ENCODE measurements around the gene USP14.

The USP14 gene

DNA sequence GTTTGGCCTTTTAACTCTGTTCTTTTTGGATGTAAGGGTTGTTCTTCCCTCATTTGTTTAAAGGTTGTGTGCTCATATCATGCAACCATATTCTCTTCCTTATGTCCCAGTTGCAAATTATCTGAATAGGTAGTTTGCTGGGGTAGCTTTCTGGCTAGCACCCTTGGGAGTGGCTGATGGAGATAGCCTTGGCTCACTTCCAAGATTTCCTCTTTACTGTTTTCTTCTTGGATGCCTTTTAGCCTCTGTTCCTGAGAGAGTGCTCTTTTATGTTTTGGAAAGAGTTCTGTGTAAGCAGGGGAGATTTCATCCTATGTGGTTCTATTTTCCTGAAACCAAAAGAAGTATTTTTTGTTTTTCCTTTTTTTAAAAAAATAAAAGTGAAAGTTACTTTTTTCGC lies 25.4 kb downstream of the USP14 start (continued):
- TF ChIP-seq, protein P1, sequence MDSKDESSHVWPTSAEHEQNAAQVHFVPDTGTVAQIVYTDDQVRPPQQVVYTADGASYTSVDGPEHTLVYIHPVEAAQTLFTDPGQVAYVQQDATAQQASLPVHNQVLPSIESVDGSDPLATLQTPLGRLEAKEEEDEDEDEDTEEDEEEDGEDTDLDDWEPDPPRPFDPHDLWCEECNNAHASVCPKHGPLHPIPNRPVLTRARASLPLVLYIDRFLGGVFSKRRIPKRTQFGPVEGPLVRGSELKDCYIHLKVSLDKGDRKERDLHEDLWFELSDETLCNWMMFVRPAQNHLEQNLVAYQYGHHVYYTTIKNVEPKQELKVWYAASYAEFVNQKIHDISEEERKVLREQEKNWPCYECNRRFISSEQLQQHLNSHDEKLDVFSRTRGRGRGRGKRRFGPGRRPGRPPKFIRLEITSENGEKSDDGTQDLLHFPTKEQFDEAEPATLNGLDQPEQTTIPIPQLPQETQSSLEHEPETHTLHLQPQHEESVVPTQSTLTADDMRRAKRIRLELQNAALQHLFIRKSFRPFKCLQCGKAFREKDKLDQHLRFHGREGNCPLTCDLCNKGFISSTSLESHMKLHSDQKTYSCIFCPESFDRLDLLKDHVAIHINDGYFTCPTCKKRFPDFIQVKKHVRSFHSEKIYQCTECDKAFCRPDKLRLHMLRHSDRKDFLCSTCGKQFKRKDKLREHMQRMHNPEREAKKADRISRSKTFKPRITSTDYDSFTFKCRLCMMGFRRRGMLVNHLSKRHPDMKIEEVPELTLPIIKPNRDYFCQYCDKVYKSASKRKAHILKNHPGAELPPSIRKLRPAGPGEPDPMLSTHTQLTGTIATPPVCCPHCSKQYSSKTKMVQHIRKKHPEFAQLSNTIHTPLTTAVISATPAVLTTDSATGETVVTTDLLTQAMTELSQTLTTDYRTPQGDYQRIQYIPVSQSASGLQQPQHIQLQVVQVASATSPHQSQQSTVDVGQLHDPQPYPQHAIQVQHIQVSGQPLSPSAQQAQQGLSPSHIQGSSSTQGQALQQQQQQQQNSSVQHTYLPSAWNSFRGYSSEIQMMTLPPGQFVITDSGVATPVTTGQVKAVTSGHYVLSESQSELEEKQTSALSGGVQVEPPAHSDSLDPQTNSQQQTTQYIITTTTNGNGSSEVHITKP (tag by site-specific recombination; IDR thresholded peaks at IDR 0.05), result 0 out of 2 replicates have a peak, but pooled peaks have one; percentile 33
- TF ChIP-seq, protein P2, sequence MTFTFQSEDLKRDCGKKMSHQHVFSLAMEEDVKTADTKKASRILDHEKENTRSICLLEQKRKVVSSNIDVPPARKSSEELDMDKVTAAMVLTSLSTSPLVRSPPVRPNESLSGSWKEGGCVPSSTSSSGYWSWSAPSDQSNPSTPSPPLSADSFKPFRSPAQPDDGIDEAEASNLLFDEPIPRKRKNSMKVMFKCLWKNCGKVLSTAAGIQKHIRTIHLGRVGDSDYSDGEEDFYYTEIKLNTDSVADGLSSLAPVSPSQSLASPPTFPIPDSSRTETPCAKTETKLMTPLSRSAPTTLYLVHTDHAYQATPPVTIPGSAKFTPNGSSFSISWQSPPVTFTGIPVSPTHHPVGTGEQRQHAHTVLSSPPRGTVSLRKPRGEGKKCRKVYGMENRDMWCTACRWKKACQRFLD (tag by site-specific recombination; IDR thresholded peaks at IDR 0.05), result no peak
- TF ChIP-seq, protein P3, sequence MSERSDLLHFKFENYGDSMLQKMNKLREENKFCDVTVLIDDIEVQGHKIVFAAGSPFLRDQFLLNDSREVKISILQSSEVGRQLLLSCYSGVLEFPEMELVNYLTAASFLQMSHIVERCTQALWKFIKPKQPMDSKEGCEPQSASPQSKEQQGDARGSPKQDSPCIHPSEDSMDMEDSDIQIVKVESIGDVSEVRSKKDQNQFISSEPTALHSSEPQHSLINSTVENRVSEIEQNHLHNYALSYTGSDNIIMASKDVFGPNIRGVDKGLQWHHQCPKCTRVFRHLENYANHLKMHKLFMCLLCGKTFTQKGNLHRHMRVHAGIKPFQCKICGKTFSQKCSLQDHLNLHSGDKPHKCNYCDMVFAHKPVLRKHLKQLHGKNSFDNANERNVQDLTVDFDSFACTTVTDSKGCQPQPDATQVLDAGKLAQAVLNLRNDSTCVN (tag by site-specific recombination; optimal IDR thresholded peaks at IDR 0.05), result no peak
- no peak for TF ChIP-seq KLF8 (tag by site-specific recombination; IDR thresholded peaks at IDR 0.05)
- TF ChIP-seq KLF9 (tag by site-specific recombination; IDR thresholded peaks at IDR 0.05; ENCODE audit: low read depth), result no peak
- no peak for TF ChIP-seq ZNF274 (IDR thresholded peaks at IDR 0.05; ENCODE audit: low read length)
- TF ChIP-seq ZNF274 (tag by site-specific recombination; IDR thresholded peaks at IDR 0.05; ENCODE audit: borderline replicate concordance), result no peak
- TF ChIP-seq, protein P4, sequence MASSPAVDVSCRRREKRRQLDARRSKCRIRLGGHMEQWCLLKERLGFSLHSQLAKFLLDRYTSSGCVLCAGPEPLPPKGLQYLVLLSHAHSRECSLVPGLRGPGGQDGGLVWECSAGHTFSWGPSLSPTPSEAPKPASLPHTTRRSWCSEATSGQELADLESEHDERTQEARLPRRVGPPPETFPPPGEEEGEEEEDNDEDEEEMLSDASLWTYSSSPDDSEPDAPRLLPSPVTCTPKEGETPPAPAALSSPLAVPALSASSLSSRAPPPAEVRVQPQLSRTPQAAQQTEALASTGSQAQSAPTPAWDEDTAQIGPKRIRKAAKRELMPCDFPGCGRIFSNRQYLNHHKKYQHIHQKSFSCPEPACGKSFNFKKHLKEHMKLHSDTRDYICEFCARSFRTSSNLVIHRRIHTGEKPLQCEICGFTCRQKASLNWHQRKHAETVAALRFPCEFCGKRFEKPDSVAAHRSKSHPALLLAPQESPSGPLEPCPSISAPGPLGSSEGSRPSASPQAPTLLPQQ (tag by site-specific recombination; IDR thresholded peaks at IDR 0.05), result no peak
- TF ChIP-seq, protein P5, sequence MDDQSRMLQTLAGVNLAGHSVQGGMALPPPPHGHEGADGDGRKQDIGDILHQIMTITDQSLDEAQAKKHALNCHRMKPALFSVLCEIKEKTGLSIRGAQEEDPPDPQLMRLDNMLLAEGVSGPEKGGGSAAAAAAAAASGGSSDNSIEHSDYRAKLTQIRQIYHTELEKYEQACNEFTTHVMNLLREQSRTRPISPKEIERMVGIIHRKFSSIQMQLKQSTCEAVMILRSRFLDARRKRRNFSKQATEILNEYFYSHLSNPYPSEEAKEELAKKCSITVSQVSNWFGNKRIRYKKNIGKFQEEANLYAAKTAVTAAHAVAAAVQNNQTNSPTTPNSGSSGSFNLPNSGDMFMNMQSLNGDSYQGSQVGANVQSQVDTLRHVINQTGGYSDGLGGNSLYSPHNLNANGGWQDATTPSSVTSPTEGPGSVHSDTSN (CRISPR knock-in tag; IDR thresholded peaks at IDR 0.05), result no peak
- no peak for TF ChIP-seq ZFP41 (tag by site-specific recombination; IDR thresholded peaks at IDR 0.05; ENCODE audit: borderline replicate concordance)
- TF ChIP-seq ZNF626 (tag by site-specific recombination; IDR thresholded peaks at IDR 0.05), result no peak
- no peak for TF ChIP-seq HOXA7 (CRISPR knock-in tag; IDR thresholded peaks at IDR 0.05; ENCODE audit: borderline replicate concordance)
- TF ChIP-seq ZNF354C (tag by site-specific recombination; IDR thresholded peaks at IDR 0.05; ENCODE audit: borderline replicate concordance, low read depth), result no peak
- TF ChIP-seq SALL2 (tag by site-specific recombination; IDR thresholded peaks at IDR 0.05; ENCODE audit: borderline replicate concordance), result no peak
- TF ChIP-seq, protein P6, sequence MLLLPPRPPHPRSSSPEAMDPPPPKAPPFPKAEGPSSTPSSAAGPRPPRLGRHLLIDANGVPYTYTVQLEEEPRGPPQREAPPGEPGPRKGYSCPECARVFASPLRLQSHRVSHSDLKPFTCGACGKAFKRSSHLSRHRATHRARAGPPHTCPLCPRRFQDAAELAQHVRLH (tag by site-specific recombination; IDR thresholded peaks at IDR 0.05), result peak; percentile 81; the same call in 1 of the 2 replicates
- TF ChIP-seq FEZF1 (tag by site-specific recombination; IDR thresholded peaks at IDR 0.05), result peak; percentile 69
- TF ChIP-seq, protein P7, sequence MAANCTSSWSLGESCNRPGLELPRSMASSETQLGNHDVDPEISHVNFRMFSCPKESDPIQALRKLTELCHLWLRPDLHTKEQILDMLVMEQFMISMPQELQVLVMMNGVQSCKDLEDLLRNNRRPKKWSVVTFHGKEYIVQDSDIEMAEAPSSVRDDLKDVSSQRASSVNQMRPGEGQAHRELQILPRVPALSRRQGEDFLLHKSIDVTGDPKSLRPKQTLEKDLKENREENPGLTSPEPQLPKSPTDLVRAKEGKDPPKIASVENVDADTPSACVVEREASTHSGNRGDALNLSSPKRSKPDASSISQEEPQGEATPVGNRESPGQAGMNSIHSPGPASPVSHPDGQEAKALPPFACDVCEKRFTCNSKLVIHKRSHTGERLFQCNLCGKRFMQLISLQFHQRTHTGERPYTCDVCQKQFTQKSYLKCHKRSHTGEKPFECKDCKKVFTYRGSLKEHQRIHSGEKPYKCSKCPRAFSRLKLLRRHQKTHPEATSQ (tag by site-specific recombination; IDR thresholded peaks at IDR 0.05), result no peak
- TF ChIP-seq ZNF585B (tag by site-specific recombination; IDR thresholded peaks at IDR 0.05), result no peak

All from HEK293 (cell line).